Activated CD8-positive, alpha-beta memory T cell treated with anti-CD3 and anti-CD28 coated beads for 48 hours (primary cell): Measurements from ENCODE around the gene TET2.

Source experiments
- DNase-seq, 3 experiments: peaks; one replicate each; pipeline ENCODE4 v3.0.0-alpha.2; 2020; ENCODE audit warnings: low read depth in 2 of 3, low spot score in 2 of 3

The TET2 gene

DNA sequence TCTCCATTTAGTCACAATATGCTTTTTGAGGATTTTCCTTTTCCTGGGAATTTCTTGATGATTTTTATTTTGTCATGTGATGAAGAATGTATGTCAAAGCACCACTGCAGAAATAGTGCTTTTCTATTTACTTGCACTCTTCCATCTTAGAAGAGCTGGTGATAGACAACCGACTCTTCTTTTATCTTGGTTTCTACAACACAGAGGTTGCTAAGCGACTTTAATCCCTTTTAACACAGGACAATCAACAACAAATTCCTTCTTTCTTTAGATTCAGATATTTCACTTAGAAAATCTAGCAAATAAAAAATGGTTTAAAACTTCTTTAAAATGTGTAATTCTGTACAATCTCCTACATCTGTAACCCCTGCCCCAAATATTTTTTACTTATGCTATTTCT is 34.6 kb downstream of the TET2 start:
- no peak for DNase-seq

DNA sequence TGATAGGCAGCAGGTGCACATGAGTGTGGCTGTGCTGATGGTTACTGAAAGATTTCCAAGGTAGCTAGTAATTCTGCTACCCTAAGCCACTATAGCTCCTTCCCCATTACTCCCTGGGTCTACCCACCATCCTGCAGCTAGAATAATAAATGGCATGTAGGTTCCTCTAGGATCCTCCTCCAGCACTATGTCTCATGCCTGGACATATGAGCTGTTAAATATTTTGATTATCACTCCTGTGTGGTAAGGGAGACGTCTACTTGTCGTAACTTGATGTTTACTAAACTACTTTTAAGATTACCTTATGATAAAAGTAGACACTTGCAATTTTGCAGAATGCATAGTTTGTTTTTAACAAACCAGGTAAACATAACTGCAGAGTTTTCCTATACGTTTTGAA is 35.5 kb downstream of the TET2 start:
- no peak for DNase-seq

DNA sequence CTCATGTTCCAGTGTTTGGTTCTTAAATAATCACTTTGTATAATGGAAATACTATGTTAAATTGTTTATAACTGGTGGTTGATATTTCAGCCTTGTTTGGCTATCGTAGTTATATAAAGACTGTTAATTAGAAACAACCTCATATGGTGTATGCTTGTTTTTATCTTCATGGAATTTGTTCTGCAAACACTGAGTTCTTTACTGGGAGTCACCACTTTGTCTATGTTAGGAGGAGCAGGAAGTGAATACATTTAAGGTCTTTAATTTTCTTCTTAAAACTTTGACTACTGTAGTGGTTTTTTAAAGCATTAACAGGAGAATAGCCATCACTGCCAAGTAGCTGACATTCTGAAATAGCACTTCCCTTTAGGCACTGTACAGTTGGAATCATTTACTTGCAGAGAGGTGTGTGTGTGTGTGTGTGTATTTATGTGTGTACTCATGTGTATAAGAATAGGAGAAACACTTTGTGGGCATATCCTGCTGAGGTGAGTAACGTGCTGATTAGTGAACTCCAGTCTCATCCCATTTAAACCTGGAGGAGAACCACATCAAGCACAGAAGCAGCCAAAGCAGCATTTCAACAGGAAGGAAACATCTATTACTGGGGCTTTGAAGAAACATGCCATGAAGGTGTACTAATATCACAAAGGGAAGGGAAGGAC is 37.8 kb downstream of the TET2 start:
- no peak for DNase-seq

DNA sequence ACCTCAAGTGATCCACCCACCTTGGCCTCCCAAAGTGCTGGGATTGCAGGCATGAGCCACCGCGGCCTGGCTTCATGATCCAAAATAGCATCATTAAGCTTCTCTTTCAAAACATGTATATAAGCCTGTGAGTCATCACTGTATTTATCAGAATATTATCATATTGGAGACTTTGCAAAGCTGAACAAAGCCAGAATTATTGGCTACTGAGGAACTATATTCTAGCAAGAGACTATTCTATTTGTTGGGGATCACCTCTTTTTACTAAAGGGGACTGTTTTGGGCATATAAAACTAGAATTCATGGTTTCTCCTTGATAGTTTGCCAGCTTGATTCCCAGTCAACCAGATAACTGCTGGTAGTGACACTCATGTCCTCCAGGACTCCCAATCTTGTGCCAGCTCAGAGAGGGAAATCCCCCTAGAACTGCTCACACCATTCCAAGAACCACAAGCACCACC is 40.1 kb downstream of the TET2 start:
- DNase-seq: no peak

DNA sequence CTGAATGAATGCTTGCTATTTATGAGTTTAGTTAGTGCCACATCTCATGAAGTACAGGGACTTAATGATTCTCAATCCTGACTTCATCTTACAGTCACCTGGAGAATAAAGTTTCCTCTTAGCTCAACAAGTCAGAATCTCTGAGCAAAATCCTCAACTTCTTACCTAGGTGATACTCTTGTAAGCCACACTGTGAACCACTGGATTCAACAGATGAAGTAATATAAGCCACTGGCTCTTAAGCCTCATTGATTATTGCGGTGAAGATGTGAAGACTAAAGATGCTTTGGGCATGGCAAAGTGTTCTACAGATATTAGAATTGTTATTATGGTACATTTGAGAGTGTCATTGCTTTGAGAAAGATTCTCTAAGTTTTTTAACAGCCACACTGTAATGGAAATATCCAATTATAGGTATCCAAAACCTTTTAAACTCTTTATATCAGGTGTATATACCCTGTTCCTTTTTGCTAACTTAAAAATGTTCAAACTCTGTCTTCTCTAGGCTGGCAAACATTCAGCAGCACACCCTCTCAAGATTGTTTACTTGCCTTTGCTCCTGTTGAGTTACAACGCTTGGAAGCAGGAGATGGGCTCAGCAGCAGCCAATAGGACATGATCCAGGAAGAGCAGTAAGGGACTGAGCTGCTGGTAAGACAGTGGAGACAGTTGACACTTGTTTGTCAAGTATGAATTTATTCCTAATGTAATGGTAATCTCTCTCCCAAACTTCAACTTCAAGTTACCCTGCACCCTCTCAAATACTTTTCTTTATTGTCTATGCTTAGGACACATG is 43.4 kb downstream of the TET2 start:
- no peak for DNase-seq

DNA sequence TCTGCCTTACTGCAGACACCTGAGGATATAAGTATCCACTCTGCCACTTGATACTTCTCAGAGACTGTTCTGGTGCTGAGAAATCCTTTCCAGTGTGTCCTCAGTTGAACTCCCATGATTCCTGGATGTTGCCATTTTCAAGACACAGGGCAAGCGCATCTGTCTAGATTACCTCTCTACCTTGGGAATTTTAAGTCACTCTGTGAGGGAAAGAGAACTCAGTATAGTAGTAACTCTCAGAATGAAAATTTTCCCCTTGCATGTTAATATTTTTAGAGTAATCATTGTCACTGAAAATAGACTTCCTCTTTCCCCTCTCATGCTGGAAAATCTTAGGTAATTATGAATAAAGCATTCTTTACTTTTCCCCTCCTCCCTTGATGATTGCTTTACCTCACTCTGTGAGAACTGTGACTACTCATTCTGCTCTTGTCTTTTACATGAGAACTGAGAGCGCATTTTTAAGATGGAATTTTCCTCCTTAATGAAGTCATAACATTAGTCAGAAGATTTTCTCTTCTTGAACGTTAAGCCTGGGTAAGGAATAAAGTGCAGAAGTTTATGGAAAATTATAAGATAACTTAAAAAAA is 45.0 kb downstream of the TET2 start:
- DNase-seq: no peak

DNA sequence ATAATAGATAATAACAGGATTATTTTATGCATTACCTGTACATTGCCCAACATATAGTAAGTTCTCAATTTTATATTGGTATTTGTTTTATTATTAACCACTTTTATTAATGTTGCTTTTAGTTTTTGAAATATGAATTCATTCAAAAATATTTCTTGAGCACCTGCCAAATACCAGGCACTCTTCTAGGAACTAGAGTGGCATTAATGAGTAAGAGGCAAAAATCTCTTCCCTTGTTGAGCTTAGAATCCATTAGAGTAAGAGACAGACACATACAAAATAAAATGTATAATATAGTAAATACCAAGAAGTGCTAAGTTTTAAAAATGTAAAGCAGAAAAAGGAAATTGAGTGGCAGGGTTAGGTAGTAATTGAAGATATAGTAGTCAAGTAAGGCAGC is 45.8 kb downstream of the TET2 start:
- no peak for DNase-seq

DNA sequence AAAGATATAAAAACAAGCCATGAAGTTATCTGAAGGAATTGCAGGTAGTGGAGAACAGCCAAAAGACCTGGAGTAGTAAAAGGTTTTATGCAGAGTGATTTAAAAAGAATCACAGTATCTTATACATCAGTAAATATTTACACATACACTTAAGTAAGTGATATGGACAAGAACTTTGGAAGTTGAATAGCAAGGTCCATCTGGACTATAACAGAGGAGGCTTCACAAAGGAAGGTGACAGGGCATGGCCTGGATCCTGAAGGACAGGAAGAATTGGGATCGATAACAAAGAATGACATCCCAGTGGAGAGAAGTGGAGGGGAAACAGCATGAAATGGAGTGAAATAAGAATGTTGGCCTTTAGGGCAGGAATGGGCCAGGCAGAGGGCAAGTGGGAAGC is 46.2 kb downstream of the TET2 start:
- DNase-seq: no peak

DNA sequence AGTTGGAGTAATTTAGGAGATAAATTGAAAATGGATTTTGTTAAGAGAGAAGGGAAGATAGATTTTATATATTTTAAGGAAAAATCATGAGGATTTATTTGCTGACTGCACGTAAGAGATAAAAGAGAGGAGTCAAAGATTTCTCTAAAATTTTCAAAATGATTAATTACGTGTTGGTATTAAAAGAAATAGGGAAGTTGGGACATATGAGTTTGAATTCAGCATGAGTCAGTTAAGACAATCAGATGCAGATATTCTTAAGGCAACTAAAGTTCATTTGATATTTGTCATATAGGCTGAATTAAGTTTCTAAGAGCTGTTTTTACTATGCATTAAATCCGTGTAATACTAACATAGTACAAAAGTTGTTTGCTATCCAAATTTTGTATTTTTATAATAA is 46.9 kb downstream of the TET2 start:
- DNase-seq: no peak

DNA sequence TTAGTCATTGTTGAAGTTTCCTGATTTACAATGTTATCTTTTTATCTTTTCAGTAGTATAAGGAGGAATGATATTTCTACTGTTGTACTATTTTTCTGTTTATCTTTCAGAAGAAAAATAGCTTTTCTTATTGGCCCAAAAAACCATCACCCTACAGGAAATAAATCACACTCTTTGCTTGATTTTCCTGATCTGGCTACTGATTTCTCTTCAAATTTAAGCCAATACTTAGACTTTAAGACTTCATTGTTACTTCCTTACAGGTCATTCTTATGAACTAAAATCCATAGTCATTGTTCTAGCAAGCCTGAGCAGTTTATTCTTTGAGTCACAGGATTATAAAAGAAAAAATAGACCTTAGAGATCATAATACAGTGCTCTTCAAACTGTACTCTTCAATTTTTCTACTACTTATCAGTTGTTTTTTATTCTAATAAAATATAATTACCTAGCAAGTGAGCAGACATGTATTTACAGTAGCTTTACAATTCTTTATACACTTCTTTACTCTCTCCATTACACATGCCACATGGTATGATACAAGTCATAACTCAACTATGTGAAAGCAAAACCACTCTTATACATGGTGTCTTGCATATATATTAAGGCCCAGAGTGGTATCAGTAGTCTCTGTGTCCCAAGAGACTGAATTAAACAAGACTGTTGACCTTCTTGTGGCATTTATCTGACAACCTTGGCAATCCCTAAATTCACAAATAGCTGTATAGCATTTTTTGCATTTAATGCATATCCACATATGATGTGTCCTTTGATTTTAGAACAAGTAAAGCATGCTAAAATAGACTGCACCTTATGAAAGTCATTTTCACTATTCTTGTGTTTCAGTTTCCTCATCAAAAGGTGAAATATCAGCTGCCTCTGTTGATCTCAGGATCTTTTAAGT is 47.9 kb downstream of the TET2 start:
- DNase-seq: no peak

DNA sequence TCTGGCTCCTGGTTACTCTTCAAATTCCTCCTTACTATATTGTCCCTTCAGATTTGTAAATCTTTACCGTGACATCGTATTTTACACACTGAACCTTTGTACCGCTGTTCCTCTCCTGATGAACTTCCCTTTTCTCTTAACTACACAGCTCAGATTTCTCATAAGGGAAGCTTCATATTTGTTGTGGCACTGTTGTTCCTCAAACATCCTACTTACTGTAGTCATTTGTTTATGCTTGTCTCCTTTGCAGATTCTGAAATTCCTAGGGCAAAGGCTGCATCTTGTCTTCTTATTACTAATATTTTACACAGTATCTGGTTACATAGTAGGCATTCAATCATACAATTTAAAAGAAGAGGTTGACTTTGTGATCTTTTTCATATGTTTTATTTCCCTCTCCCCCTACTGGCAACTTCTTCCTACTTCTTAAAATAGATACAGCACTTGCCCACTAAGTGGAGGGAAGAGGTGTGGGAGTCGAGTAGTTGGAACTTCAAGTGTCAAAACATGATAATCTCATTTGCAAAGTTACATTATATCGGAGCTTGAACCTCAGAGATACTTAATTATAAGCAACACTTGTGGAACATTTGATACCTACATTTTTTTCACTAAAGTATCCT is 50.0 kb downstream of the TET2 start:
- no peak for DNase-seq

DNA sequence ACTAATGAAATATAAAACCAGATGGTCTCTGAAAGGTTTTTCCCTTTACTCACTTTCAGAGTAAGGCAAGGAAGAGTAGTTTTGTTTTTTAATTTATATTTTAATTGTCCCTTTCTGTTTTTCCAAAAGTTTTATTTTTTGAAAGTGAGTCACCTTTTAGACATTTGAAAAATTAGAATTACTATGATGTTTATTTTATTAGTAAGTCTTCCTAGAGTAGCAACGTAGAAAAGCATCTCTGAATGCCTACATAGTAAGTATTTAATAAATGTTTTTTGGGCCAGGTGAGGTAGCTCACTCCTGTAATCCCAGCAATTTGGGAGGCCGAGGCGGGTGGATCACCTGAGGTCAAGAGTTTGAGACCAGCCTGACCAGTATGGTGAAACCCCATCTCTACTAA is 51.1 kb downstream of the TET2 start:
- DNase-seq: no peak

DNA sequence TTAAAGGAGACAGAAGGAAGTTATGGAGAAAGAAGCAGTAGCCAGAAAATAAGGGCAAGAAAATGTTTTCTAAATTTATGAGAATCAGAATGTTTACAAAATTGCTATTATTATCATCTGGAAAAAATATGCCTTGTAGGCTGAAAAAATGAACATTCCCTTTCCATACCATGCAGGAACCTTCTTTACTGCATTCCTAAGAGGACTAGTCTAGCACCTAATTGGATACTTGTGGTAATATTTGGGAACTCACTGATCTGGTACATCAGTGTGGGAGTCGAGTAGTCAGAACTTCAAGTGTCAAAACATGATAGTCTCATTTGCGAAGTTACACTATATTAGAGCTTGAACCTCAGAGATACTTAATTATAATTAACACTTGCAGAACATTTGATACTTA is 51.9 kb downstream of the TET2 start:
- no peak for DNase-seq

DNA sequence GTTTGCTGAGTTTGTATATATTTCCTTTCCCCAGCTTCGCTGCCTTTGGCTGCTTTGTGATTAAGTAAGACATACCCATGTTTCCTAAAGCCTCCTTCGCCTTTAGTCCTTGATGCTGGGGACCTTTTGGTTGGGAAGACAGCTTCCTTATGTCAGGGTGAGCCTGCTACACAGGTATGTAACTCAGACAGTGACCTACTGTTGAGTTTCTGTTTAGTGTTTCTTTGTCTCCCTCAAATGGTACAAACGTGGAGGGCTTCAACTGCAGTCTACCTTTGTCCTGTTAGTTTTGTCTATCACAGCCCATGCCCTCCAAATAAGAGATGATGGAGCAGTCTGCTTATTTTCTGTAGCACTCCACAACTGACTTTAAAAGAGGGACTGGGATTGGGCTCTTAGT is 59.5 kb downstream of the TET2 start:
- DNase-seq: no peak

DNA sequence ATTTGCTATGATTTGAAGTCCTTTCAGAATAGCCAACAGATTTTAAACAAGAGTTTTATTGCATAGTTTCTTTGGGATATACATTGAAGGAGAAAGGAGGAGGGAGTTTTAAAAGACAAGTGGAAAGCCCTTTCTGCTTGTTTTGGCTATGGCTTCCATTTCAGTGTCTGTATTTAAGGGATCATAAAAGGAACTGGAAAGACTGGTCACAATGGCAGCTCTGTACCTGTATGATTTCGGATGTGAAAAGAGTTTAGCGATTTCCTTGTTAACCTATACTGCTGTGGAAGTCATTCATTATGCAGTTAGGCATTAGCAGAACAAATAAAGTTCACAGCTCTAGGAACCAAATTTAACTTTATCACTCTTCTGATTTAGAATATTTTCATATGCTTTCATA is 60.7 kb downstream of the TET2 start:
- DNase-seq: no peak

DNA sequence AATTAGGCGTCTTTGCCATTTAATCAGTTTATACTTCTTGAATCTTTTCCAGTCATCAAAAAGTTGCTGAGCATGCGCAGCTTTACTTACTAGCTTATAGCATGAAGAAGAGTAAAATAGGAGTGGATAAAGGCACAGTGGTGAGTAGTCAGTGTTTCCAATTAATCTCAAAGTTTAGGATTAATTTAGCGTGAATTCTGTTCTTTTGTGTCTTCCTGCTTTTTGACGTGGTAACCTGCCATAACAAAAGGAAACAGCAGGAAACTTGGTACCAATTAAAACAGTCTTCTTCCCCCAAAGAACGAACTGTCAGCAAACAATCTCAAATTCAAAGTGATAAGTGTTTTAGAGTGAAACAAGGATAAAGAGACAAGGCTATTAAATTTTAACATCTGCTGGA is 61.9 kb downstream of the TET2 start:
- DNase-seq: no peak

DNA sequence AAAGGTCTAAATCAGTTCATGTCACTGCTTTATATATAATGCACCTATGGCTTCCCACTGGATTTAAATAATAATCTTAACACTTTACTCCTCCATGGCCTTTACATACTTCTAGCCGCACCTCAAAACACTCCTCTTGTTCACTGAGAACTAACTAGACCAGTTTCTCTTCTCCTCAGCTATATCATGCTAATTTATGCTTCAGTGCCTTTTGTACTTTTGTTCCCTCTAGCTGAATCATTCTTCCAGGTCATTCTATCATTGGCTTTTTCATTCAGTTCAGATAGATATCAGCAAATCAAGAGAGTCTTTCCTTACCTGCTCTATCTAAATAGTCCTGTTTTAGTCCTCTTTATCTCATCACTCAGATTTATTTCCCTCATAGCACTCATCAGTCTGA is 64.2 kb downstream of the TET2 start:
- no peak for DNase-seq

DNA sequence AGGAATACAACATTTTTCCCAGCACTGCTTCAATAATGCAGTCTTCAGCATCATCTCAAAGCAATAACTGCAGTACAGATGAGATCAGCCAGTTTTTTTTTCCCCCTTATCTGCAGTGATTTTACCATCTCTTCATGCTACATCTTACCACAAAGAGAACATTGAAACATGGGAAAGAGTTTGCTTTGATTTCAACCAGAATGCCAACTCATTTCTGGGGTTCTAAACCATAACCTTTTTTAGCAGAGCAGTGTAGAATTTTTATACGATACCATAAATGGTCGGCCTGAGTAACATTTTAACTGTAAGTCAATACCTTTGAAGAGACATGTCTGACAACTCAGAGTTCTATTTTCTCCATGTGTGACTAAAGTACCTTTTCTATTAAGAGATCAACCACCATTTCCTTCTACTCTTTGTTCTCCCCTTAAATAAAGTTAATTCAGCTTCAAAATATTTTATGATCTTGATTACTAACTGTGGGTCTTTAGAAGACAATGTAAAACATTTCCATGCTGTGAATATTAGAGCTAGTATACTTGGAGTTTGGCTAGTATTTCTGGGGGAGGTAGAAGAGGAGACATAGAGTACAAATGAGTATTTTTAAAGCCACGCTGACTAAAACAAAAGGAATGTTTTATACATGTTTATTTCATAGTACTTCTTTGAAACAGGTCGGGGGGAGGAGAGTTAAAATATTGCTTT is 69.1 kb downstream of the TET2 start:
- no peak for DNase-seq

DNA sequence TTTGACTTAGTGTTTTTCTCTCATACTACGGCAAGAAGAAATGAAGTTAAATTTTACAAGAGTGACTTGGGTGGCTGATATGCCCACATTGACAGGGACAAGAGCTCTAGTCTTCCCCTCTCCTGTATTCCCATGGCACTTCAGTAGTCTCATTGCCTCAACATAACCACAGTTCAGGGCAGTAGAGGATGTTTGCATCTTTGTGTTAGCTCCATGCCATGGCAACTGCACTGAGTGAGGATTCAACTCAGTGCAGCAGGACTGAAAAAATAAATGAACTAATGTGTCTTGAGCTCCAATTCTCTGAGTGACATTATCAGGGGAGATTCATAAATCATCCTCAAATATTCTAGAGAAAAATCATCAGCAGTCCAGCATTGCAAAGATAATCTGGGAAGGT is 78.8 kb downstream of the TET2 start:
- no peak for DNase-seq

DNA sequence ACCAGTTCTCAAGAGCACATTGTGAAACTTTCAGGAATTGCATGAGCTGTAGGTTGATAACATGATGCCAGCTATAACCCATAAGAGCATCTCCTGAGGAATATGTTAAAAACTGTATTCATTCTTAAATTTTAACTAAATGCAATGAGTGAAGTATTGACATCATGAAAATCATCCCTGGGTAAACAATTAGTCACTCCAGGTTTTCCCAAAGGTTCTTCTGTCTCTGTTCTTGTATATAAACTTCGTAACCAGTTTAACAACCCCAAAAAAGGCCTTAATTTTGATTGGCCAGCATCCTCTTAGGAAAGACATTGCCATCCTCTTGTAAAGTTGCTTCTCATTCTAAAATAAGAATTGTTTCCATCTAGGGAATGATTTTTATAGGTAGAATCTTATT is 80.4 kb downstream of the TET2 start:
- DNase-seq: no peak
